Measurements from ENCODE around the gene FNIP1. TPM values are rescaled to one million over a fixed set of nuclear protein-coding genes. Genes with fewer than 3 reads are reported as not detected.

FNIP1 gene
- total and polyA plus RNA-seq, 2 of the 13 experiments (the other 11 are each of a cell fraction or from before 2014, with no cell fraction given): 10.9 to 29.3 TPM

- TF ChIP-seq HNF1A (IDR thresholded peaks at IDR 0.05; ENCODE audit: low read depth) (no peak), HNF1A (CRISPR knock-in tag; IDR thresholded peaks at IDR 0.05; ENCODE audit: borderline replicate concordance) (peak; percentile 44; the same call in 1 of the 2 replicates), GTF2F1 (IDR thresholded peaks at IDR 0.05; ENCODE audit: low read length) (no peak), BCL6 (CRISPR knock-in tag; IDR thresholded peaks at IDR 0.05) (peak; percentile 84), ZBTB40 (IDR thresholded peaks at IDR 0.05) (no peak), ZBTB40 (CRISPR knock-in tag; IDR thresholded peaks at IDR 0.05) (no peak), TGIF2 (CRISPR knock-in tag; IDR thresholded peaks at IDR 0.05) (0 out of 2 replicates have a peak, but pooled peaks have one; percentile 23), ISL2 (CRISPR knock-in tag; IDR thresholded peaks at IDR 0.05) (peak; percentile 79), ZNF335 (CRISPR knock-in tag; IDR thresholded peaks at IDR 0.05) (no peak), ARID5B (CRISPR knock-in tag; IDR thresholded peaks at IDR 0.05) (peak; percentile 88), ZNF598 (CRISPR knock-in tag; IDR thresholded peaks at IDR 0.05; ENCODE audit: borderline replicate concordance) (no peak), NR2F6 (IDR thresholded peaks at IDR 0.05) (0 out of 2 replicates have a peak, but pooled peaks have one; percentile 11), NR2F6 (CRISPR knock-in tag; IDR thresholded peaks at IDR 0.05) (peak; percentile 40; the same call in 1 of the 2 replicates)
Observed at GRCh38 chr5:131630208-131630962, 166.4 kb downstream of the FNIP1 start (continued).

All from HepG2 (cell line).